Astrocyte of the cerebellum (primary cell): ENCODE data around the gene GMPR2.

Source experiments
- DNase-seq: peaks from one replicate; pipeline ENCODE4 v3.0.0-alpha.2; 2011; ENCODE audit warnings: low read depth
- H3K4me3 ChIP-seq: 2 replicates; pipeline ENCODE4 v1.5.1; 2011; ENCODE audit warnings: mild to moderate bottlenecking, low read depth, low read length, moderate library complexity
- CTCF ChIP-seq: IDR thresholded peaks from 2 replicates; pipeline ENCODE4 v1.5.1; 2012; ENCODE audit warnings: low read length, low read depth, moderate library complexity, mild to moderate bottlenecking; ENCODE audit errors: missing control alignments
- in situ Hi-C: cut with HindIII; loops from 2 replicates; pipeline ENCODE4 v1.10.0; 2017; ENCODE audit warnings: low sequenced_read_pairs

GMPR2 gene

GRCh38 chr14:24207625-24208024, 25.1 kb upstream of the GMPR2 start:
- no peak for TF ChIP-seq CTCF

GRCh38 chr14:24211311-24211710, 21.4 kb upstream of the GMPR2 start:
- DNase-seq = no peak
- in situ Hi-C loops = no loop called here
- no peak for TF ChIP-seq CTCF
- no peak overlapping the region for H3K4me3 ChIP-seq

More at GRCh38 chr14:24207625-24208024, 25.1 kb upstream of the GMPR2 start:
- no peak for DNase-seq
- in situ Hi-C loops = loop anchor here (10.0 kb wide), 1 partner anchor 227 kb away; no protein-coding TSS in a partner anchor
- no peak overlapping the region for H3K4me3 ChIP-seq

- peak; percentile 96 for DNase-seq
- TF ChIP-seq CTCF = peak; percentile 25
- in situ Hi-C loops = no loop called here
- peak within 1 kb of the TSS; percentile 74 for H3K4me3 ChIP-seq
Measured at GRCh38 chr14:24212924-24213865, 19.5 kb upstream of the GMPR2 start, which contains the start of gene CHMP4A. Gene CHMP4A (minus strand): TSS chr14:24213488. CDS start chr14:24213439, 49 bp downstream.

- in situ Hi-C loops = no loop called here
- no peak for TF ChIP-seq CTCF
- no peak for DNase-seq
- peak overlapping the region; percentile 74 for H3K4me3 ChIP-seq
Measured at GRCh38 chr14:24213866-24214662, 18.7 kb upstream of the GMPR2 start.

- peak; percentile 47 for DNase-seq
- in situ Hi-C loops = no loop called here
- peak; percentile 60 for TF ChIP-seq CTCF
- peak within 1 kb of the TSS; percentile 88 for H3K4me3 ChIP-seq
Measured at GRCh38 chr14:24215495-24216344, 17.0 kb upstream of the GMPR2 start, which contains the start of gene MDP1. Gene MDP1 (minus strand): TSS chr14:24216066. CDS start chr14:24215955, 111 bp downstream.
